ENCODE measurements around the gene PXDC1.
A peak's percentile ranks its signal among the peaks of the same experiment; 100 is the strongest.

The PXDC1 gene

DNA sequence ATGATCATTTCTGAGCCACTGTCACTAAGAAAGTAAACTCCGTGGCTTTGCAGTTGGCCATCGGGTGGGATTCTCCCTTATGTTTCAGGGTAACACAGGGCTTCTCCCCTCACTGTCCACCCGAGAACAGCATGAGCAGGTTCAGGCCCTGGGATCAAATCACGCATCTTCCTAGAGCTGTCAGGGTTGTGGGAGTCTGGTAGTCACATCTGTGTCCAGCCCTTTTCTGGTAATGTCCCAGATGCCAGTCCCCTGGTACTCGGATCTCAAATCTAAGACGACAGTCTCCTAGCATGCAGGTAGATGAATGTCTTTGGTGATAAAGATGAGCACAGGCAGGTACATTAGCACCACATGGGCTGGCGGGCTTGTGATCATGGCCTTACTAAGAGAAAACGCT lies 4.8 kb downstream of the PXDC1 start:
- no peak for DNase-seq

DNA sequence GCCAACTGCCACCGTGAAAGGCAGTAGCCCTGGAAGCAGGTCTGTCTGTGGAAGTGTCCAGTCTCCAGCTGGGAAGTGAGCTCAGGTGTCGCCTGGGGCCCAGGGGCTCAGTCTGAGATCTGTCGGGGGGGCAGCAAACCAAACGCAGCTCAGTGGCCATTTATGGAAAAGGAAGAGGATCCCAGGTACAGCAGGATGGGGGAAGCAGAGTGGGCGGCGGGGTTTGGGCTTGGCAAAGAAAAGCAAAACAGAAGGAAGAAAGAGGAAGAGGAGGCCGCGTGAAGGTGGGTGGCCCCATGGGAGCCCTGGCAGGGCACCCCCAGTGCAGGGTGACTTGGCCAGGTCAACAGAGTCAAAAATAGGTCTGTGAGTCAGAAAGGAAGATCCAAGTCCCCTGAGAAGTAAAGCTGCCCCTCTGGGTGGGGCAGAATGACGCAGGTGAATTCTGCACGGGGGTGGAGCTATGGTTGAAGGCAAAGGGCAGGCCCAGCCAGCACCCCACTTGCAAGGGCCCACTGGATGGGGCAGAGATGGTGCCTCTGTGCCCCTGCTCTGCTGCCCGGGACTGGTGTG lies 5.3 kb downstream of the PXDC1 start:
- DNase-seq: no peak

DNA sequence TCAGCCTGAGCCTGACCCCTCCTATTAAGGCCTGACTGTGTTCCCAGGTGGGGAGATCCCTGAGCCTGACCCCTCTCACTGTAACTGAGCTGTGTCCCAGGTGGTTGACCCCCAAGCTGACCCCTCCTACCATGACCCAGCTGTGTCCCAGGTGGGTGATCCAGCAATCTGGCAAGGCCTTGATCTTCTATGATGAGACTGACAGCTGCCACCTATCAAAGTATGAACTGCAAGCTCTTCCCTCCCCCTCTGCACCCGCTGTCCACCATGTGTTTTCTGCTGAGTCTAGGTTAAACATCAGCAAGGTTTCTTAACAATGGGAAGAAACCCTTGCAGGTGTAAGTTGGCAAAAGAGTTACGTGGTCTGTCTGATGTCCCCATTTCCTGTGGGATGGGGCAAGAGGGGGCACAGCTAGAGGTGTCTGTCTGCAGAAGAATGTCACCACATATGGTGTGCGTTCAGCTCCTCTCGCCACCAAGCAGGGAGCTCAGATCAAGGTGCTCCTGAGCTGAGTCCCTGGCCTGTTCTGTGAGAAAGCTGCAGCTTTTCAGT lies 5.9 kb downstream of the PXDC1 start:
- DNase-seq: no peak

DNA sequence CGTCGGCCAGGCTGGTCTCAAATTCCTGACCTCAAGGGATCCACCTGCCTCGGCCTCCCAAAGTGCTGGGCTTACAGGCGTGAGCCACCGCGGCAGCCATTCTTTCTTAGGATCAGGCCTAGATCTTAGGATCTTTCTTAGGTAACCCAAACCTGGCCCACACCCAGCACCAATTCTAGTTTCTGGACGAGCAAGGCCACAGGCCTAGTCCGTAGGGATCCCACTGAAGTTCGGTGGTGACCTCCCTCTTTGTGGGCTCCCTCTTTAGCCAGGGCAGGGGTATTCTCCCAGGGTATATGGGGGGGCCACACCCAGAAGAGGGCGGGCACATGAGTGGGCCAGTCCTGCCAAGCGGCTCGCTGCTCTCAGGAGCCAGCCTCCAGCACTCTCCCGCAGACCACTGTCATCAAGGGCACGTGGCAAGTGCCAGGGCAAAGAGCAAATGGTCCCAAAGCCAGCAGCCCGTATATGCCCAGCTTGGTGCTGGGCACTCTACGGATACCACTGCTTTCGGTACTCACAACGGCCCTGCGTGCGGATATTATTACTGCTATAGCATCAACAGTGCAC lies 6.5 kb downstream of the PXDC1 start:
- DNase-seq: no peak

DNA sequence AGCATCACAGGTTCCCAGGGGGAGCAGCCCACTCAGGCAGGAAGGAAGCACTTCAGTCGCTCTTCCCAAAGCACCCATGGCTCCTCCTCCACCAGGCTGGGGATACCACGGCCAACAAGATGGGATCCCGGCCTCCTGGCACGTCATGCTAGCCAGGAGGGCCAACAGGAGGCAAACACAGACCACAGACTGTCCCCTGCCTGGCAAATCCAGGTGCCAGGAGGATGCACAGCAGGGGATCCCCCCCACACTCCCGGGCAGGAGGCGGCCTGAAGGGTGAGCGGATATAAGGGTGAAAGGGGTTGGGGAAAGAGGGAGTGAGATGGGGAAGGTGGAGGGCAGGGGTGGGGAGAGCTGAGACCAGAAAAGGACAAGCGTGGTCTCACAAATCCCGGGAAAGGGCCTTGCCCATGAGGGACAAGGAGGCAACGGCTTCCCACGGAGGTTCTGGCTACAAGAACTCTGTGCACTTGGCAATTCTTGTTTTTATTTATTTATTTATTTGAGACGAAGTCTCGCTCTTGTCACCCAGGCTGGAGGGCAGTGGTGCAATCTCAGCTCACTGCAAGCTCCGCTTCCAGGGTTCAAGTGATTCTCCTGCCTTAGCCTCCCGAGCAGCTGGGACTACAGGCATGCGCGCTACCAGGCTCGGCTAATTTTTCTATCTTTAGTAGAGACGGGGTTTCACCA lies 7.2 kb downstream of the PXDC1 start:
- no peak for DNase-seq

DNA sequence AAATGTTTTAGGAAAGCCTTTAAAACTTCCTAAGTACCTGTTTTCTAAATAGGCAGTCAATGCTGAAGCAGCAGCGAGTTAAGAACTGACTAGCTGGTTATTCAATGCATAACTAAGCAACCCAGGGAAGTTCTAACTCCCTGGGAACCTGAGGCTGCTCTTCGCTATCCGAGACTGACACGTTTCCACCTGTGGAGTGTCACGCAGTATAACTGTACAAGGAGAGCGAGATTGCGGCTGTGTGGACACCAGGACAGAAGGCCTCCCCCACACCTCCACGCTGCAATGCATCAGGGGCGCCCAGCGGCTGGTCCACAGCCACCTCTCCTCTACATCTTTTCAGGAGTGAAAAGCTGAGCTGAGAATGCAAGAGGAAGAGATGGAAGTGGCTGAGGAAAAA lies 8.0 kb downstream of the PXDC1 start:
- DNase-seq: no peak

DNA sequence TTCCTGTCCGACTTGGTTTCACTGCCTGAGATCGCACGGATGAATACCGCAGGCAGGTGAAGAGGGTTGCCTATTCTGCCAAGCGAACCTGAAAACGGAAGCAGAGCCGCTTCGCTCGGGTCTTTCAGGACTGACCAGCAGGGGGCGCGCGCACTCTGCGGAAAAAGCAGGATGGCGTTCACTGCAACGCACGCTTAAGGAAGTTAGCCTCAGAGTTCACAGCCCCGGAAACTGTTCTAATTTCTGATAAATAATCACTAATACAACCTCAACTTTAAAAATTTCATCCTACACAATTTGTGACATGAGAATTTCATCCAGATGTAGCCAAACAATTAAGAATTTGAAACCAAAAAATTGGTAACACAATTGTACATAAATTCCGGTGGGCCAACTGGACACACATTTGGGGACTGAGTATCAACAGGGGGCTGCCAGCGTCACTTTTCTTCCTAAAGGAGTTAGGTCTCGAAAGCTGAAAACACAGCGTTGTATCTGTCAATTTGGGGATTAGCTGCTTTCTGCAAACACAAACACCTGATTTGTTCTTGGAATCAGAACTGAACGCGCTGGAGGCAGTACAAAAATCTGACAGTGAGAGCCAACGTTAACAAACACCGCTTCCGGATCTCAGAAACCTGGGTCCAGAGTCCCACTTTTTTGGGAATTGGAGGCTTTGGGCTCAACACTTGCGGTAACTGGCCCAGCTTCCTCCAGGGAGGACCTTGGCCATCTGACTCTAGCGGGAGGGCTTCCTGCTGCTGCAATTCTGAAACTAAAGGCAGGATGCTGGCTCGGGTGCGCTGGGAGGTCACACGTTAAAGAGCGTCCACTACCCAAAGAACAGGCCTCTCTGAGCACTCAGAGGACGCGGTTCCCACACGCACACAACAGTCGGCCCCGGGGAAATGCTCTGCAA lies 8.8 kb downstream of the PXDC1 start:
- peak; percentile 84 for DNase-seq

DNA sequence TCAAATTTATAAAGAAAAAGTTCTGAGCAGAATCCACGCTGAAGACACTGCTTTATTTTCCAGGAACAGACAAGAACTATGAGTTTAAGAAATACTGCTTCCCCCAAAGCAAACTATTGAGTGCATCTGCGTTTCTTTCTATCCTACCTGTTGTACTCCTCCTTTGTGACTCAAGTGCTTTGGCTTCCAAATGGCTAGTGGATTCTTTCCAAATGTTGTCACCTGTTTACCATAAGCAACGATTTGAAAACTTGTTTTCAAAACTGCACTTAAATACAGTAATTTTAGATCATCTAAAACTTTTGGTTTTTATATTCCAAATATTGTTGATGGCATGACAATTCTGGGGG lies 9.5 kb downstream of the PXDC1 start:
- DNase-seq: no peak

DNA sequence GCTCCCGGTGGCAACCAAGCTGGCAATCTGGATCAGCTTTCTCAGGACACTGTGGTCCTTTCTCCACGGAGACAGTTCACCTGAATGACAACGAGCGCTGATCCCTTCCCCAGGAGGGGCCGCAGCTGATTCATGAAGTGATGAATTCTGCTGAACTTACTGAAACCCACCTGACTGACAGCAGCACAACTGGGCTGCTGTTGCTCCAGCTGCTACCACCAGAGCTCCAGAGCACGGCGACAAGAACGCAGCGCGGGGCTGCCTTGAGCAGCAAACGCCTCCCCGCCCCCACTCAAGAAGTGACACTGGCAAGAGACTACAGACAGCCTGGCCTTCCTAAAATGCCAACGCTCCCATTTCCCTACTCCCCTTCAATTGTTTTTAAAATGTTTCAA lies 10.0 kb downstream of the PXDC1 start:
- no peak for DNase-seq

DNA sequence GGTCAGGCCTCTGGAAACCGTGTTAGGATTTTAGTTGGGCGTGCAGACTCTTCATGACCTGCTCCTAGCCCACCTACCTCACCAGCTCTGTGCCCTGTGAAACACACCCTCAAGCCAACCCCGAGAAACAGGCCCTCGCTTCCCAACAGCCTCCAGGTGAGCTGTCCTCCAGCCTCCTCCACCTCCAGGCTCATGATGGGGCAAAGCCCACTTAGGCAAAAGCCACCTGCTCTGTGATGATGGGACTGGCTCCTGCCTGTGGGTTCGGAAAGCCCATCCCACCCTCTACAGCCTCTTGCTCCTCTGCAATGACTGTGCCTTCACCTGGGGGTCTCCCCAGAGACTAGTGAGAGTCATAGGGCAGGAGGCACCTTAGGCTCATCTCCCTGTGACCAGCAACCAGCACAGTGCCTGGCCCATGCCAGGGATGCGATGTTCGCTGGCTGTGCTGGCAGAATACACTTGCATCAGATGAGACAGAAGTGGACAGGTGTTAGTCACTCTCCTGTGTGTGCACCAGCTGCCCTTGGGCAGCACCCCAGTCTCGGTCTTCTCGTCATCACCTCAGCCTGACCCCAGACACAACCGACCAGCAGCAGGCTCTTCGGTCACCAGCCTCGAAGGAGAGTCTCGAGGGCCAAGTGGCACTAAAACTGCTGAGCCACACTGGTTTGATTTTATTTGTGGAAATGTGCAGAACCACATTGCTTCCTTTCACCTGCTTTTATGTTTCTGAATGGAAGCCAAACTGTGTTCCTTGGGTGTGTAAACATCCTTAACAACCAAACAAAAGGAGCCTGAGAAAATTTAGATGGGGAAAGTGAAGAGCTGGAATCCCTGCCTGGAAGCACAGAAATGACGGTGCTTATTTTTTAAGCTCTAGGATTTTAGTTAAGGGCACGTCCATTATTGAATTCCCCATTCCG lies 10.7 kb downstream of the PXDC1 start:
- DNase-seq: no peak

DNA sequence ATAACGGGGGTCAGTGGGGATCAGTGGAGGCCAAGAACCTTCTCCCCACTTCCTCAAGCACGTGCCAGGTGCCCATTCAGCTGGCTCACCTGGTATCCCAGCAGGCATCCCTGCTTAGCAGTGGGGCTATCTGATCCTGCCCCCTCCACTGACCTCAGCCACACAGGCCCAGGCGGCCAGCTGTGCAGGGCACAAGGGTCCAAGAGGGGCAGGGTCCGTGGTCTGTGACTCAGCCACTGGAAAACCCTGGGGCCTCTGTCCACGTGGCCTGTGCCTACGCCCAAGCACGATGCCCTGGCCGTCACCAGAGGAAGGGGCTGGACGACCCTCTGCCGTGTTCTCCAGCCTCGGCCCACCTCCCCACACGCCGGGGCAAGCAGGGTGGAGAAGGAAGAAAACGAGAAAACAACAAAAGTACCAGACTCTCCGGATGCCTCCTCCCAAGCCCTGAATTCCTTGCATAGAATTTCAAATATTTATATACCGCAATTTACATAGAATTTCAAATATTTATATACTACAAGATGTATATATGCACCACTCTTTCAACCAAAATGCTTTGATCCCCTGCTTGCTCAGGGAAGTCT lies 12.1 kb downstream of the PXDC1 start:
- no peak for DNase-seq

DNA sequence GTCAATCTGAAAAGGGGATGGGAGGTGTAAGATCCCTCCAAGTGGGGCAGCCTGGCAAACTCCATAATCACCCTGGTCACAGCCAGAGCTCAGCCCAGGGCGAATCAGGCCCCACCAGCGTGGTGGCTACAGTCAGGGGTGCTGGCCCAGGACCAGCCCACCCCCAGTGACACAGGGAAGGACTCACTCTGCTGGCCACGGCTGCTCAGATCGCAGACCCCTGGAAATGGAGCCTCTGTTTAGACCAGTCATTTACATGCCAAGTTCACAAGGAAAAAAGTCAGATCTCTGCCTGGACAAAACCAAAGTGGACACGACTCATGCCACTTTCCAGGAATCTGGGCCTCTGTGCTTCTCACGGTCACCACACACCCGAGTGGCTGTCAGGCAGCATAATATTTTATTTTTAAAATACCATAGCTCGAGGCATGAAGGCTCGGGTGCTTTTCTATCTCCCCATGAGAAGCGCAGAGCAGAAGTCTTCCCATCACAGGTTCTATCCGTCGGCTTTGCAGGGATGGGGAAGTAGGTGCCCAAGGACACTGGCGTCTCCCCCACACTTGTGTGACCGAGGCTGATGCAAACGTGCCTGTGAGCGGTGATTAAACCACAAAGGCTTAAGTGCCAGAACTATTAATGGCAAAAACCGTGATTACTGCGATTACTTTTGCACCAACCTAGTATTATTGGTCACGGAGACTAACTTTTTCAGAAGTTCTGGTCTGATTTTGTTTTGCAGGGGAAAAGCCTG lies 13.0 kb downstream of the PXDC1 start:
- DNase-seq: no peak

DNA sequence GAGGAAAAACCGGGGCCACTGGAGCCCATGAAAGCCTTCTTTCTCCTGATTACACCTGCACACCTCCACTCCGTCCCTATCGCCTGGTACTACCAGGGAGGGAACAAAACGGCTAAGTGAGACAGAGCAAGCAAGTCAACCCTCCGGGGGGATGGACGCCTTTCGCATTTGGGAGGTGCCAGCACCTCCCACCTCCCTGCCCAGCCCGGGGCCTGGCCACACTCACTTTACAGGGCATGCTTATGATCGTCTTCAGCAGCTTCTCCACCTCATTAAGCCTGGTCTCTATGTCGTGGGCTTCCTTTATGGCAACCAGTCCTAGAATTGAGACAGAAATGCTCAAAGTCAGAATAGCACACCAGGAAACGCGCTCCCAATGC lies 13.7 kb downstream of the PXDC1 start:
- no peak for DNase-seq

DNA sequence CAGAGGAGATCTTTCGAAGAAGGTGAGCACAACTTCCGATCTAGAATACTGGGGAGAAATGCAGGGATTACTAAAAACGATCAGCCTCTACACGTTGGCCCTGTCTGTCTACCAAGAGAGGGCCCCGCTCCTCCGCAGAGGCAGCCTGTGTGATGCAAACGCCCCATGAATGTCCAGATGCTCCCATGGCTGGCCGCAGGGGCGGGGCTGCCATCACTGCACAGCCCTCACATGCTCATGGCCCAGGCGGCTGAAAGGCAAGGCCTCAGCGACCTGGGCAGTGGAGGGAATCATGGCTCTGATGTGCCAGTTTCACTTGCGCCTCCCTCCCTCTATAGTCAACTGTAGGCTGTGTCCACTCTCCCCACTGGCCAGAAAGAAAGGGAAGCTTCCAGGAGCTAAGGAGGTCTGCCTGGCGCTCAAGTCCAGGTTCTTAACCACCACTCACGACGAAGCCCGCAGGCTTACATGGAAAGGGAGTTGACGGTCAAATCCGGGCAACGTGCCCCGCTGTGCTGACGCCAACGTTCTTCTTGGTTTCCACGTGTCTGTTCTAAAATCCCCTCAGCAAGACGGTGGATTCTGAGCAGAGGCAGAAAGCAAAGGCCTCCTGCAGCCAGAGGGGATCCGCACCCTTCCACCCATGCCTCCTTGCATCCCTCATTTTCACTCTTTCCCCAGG lies 14.2 kb downstream of the PXDC1 start:
- DNase-seq: no peak

DNA sequence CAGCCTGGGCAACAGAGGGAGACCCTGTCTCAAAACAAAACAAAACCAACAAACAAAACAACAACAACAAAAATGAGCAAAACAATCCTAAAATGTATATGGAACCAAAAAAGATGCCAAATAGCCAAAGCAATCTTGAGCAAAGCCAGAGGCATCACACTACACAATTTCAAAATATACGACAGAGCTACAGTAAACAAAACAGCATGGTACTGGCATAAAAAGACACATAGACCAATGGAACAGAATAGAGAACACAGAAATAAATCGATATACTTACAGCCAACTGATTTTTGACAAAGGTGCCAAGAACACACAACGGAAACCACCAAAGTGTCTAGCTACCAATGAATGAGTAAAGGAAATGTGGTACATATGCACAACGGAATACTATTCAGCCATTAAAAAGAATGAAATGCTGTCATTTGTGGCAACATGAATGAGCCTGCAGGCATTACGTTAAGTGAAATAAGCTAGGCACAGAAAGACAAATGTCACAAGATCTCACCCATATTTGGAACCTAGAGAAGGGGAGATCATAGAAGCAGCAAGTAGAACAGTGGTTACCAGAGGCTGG lies 16.4 kb downstream of the PXDC1 start:
- DNase-seq: no peak

DNA sequence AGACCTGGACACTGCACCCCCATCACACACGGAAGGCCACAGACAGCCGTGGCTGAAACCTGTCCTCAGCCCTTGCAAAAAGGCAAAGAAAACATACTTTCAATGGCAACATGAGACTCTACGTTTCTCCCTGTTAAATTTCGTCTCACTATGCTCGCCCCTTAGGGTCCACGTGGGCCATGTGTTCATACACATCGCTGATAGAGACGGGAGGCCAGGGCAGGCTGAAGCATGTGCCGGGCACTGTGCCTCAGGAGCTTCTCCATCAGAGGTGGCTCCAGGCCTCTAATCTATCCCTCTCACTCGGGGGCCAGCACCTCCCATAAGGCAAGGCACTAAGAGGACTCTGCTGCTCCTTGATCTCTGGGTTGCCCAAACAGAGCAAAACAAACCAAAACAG lies 17.5 kb downstream of the PXDC1 start:
- no peak for DNase-seq

DNA sequence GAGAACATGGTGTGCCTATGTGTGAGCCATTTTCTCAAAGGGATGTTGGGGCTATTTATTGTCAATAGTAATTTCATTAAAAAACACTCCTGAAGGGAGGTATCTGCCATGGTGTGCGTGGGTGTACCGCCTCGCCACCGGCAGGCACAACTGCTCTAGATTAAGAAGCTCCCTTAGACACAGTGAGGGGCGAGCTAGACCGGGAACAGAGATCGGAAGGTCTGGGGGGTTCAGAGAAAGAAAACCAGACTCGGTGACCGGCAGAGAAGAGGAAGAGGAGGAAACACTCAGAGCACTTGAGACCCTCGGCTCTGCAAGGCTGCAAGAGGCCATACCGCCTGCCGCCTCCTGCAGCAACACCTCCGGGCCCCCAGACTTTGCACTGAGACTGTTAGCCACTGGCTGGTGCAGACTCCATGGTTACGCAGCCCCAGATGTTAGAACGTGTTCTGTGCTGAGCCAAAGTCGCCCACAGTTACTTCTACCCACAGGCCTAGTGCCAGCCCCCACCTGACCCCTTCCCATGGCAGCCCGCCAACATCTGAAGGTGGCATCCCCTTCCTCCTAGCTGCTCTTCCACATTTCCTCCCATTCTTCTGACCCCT lies 18.1 kb downstream of the PXDC1 start:
- DNase-seq: no peak

DNA sequence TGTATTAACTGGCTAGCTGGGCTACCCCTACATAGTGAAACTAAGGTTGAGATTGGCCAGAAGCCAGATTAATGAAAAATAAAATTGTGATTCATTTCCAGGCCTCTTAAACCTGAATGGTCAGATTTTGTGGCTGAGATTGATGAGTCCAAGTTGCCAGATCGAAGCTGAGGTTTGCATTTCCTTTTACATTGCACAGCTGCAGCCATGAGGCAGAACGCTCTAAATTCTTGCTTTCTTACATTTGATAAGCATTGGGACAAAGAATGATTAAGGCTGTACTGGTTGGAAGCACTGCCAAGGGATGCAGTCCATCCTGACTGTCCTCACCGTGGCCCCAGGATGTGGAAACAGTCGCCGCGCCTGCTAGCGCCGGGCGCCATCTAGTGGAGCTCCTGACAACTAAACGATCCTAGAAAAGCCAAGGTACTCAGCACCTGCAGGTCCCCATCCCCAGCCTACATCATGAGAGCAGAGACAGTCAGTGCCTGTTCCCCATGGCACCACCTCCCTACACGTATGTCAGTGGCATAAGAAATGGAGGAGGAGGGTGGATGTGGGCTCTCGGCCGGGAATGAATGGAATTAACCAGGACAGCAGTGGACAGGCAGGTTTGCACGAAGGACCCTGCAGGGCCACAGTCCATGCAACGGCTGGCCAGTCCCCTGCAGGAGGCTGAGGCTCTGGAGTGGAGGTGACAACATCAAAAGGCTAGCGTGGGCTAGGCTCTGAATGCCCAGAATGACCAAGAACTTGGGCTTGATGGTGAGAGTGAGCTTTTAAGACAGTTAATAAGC lies 19.0 kb downstream of the PXDC1 start:
- DNase-seq: peak; percentile 67

DNA sequence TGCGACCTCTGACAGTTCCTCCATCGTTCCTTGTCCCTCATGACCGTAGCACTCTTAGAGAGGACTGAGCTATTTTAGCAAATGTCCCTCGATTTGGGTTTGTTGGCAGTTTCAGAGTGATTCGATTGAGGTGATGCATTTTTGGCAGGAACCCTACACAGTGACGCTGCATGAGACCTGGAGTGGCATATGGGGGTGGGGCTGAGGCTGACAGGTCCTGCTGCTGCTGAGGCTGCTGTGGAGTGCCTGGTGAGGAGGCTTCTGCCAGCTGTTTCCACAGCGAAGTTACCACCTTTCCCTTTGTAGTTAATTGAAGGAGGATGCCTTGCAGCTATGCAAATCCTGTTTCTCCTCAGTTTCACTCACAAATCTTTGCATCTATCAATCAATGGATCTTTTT lies 19.8 kb downstream of the PXDC1 start:
- no peak for DNase-seq
